ENCODE results near the gene GRPR. TPM values are rescaled to one million over a fixed set of nuclear protein-coding genes. Genes with fewer than 3 reads are reported as not detected.
"Not testable (repeated sequence)": the region's sequence is repeated elsewhere in the genome, so short reads cannot be mapped to it uniquely, and the experiment has no call there.

GRPR gene
- total RNA-seq, 1 donor from 2014 or later: 3.0 TPM

DNA sequence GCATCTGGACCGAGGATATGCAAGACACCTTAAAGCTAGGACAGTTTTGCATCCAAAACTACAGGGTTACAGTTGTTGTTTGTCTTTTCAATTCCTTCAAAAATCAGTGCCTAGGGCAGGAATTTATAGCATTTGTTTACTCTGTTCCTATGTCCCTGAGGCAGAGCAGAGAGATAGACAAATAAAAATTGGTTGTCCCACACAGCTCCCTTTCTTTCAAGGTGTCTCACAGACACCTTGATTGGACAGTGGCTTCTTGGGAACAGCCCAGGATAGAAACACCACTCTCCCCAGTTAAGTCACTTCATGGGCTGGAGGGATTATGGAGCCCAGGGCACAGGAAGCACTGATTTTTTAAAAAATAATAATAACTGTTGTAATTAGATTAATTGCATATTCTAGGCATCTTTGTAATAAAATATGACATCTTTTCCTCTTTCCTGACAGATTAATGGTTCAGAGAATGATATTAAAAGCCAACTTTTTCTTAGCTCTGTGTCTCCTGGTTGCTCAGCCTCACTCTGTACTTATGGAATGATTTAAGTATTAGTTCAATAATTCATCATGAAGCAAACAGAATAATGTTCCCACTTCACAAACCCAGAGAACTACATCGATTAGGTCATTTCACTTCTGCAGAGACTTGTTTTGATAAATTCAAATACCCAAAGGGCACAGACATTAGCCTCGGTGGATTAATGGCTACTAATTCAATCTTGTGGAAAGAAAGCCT lies 52.1 kb downstream of the GRPR start:
- TF ChIP-seq CTCF (IDR thresholded peaks at IDR 0.05; ENCODE audit: insufficient read depth, low read depth, low read length): no peak
- Histone ChIP-seq H3K4me2 (ENCODE audit: low read length) (no peak overlapping the region), H2AFZ (ENCODE audit: low read depth, low read length) (no peak overlapping the region), H3K27ac (ENCODE audit: low read depth, low read length) (no peak overlapping the region), H3K9me3 (ENCODE audit: insufficient read depth, low read depth, low read length) (no peaks in the 10 kb centered on the region), H3K27me3 (ENCODE audit: insufficient read depth, low read length) (no peaks in the 10 kb centered on the region), H3K4me3 (ENCODE audit: insufficient read depth, low read depth, low read length) (no peak overlapping the region), H4K20me1 (ENCODE audit: insufficient read depth, low read length) (no peaks in the 10 kb centered on the region), H3K9ac (ENCODE audit: low read length) (no peak overlapping the region), H3K36me3 (ENCODE audit: insufficient read depth, low read length) (no peaks in the 10 kb centered on the region), H3K79me2 (ENCODE audit: insufficient read depth, low read length) (no peaks in the 10 kb centered on the region), H3K4me1 (ENCODE audit: insufficient read depth, low read length) (no peaks in the 10 kb centered on the region)
- Mint-ChIP-seq H3K4me3 (ENCODE audit: unreplicated experiment) (no peak overlapping the region), H3K9me3 (ENCODE audit: unreplicated experiment) (no peaks in the 10 kb centered on the region), H3K36me3 (ENCODE audit: low read depth, unreplicated experiment) (no peaks in the 10 kb centered on the region), H3K27ac (ENCODE audit: unreplicated experiment) (no peak overlapping the region), H3K4me1 (ENCODE audit: low read depth, unreplicated experiment) (no peaks in the 10 kb centered on the region), H3K27me3 (ENCODE audit: low read depth, unreplicated experiment) (no peaks in the 10 kb centered on the region)
- FAIRE-seq (peak; percentile 84), DNase-seq (ENCODE audit: low read depth) (no peak)

GRCh38 chrX:16177260-16177659 lies 53.9 kb downstream of the GRPR start:
- Histone ChIP-seq H4K20me1 (ENCODE audit: insufficient read depth, low read length) (no peaks in the 10 kb centered on the region), H3K36me3 (ENCODE audit: insufficient read depth, low read length) (no peaks in the 10 kb centered on the region), H3K4me3 (ENCODE audit: insufficient read depth, low read depth, low read length) (no peak overlapping the region), H2AFZ (ENCODE audit: low read depth, low read length) (no peak overlapping the region), H3K4me1 (ENCODE audit: insufficient read depth, low read length) (no peaks in the 10 kb centered on the region), H3K79me2 (ENCODE audit: insufficient read depth, low read length) (no peaks in the 10 kb centered on the region), H3K9me3 (ENCODE audit: insufficient read depth, low read depth, low read length) (no peaks in the 10 kb centered on the region), H3K27ac (ENCODE audit: low read depth, low read length) (no peak overlapping the region), H3K9ac (ENCODE audit: low read length) (no peak overlapping the region), H3K27me3 (ENCODE audit: insufficient read depth, low read length) (no peaks in the 10 kb centered on the region), H3K4me2 (ENCODE audit: low read length) (no peak overlapping the region)
- Mint-ChIP-seq H3K9me3 (ENCODE audit: unreplicated experiment) (no peaks in the 10 kb centered on the region), H3K27me3 (ENCODE audit: low read depth, unreplicated experiment) (no peaks in the 10 kb centered on the region), H3K36me3 (ENCODE audit: low read depth, unreplicated experiment) (no peaks in the 10 kb centered on the region), H3K4me3 (ENCODE audit: unreplicated experiment) (no peak overlapping the region), H3K27ac (ENCODE audit: unreplicated experiment) (no peak overlapping the region), H3K4me1 (ENCODE audit: low read depth, unreplicated experiment) (peaks cover 2% of the 10 kb centered on the region)
- TF ChIP-seq EZH2 (IDR thresholded peaks at IDR 0.05; ENCODE audit: insufficient read depth, low read length): no peak
- TF ChIP-seq CTCF (IDR thresholded peaks at IDR 0.05; ENCODE audit: insufficient read depth, low read depth, low read length): no peak
- DNase-seq (ENCODE audit: low read depth) (no peak), FAIRE-seq (peak; percentile 58)

DNA sequence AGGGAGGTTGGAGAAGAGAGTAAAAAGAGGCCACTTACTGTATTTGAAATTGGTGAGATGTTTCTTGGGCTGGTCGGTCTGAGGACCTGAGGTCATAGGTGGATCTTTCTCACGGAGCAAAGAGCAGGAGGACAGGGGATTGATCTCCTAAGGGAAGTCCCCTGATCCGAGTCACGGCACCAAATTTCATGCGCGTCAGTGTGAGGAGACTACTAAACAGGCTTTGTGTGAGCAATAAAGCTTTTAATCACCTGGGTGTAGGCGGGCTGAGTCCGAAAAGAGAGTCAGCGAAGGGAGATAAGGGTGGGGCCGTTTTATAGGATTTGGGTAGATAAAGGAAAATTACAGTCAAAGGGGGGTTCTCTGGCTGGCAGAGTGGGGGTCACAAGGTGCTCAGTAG lies 60.5 kb downstream of the GRPR start:
- H3K4me1 Mint-ChIP-seq (ENCODE audit: low read depth, unreplicated experiment): peaks cover 21% of the 10 kb centered on the region
- H3K4me2 ChIP-seq (ENCODE audit: low read length); H3K27me3 ChIP-seq (ENCODE audit: insufficient read depth, low read length); H3K4me3 Mint-ChIP-seq (ENCODE audit: unreplicated experiment); H3K4me3 ChIP-seq (ENCODE audit: insufficient read depth, low read depth, low read length); H3K9me3 Mint-ChIP-seq (ENCODE audit: unreplicated experiment); H2AFZ ChIP-seq (ENCODE audit: low read depth, low read length); H3K27ac Mint-ChIP-seq (ENCODE audit: unreplicated experiment); H3K36me3 Mint-ChIP-seq (ENCODE audit: low read depth, unreplicated experiment); H4K20me1 ChIP-seq (ENCODE audit: insufficient read depth, low read length); H3K9me3 ChIP-seq (ENCODE audit: insufficient read depth, low read depth, low read length); H3K9ac ChIP-seq (ENCODE audit: low read length); H3K79me2 ChIP-seq (ENCODE audit: insufficient read depth, low read length); FAIRE-seq; H3K36me3 ChIP-seq (ENCODE audit: insufficient read depth, low read length); H3K27ac ChIP-seq (ENCODE audit: low read depth, low read length); H3K27me3 Mint-ChIP-seq (ENCODE audit: low read depth, unreplicated experiment); DNase-seq (ENCODE audit: low read depth): not testable (repeated sequence)
- H3K4me1 ChIP-seq (ENCODE audit: insufficient read depth, low read length): peaks cover 20% of the 10 kb centered on the region
